HPDE6-E6E7 (cell line): ENCODE measurements around the gene GJA5.

ENCODE experiments used
- DNase-seq: peaks from one replicate; pipeline ENCODE4 v3.0.0; 2011; ENCODE audit warnings: missing footprints; ENCODE audit errors: extremely low spot score

GJA5 gene

GRCh38 chr1:147729315-147729714 is 31.1 kb downstream of the GJA5 start:
- no peak for DNase-seq

DNA sequence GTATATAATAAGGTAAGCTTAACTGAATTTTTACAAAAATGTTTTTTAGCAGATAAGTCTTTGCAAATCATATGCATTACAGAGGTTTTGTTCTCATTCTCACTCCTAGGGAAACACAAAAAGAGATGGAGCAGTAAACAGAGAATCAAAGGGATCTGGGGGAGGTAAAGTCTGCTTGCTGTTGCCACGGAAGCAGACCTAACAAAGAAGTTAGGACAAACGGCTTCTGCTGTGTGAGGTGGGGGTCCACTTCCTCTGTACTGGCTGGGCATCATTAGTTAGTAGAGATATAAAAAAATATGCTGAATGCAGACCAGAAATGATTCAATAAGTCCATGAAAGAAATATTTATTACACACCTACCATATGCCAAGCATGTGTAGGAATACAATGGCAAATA is 34.2 kb downstream of the GJA5 start:
- no peak for DNase-seq

DNA sequence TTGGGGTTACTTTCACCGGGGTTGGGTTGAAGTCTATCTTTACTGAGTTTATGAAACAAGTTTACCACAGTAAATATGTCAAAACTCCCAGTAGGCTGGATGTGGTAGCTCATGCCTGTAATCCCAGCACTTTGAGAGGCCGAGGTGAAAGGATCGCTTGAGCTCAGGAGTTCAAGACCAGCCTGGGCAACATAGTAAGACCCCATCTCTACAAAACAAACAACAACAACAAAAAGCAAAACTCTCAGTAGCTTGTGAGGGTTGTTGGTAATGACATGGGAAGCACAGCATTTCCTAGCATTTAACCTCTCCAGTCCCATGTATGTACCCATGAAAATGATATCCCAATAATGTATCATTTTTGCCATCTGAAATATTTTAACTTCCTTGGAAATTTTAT is 34.7 kb downstream of the GJA5 start:
- DNase-seq = no peak

DNA sequence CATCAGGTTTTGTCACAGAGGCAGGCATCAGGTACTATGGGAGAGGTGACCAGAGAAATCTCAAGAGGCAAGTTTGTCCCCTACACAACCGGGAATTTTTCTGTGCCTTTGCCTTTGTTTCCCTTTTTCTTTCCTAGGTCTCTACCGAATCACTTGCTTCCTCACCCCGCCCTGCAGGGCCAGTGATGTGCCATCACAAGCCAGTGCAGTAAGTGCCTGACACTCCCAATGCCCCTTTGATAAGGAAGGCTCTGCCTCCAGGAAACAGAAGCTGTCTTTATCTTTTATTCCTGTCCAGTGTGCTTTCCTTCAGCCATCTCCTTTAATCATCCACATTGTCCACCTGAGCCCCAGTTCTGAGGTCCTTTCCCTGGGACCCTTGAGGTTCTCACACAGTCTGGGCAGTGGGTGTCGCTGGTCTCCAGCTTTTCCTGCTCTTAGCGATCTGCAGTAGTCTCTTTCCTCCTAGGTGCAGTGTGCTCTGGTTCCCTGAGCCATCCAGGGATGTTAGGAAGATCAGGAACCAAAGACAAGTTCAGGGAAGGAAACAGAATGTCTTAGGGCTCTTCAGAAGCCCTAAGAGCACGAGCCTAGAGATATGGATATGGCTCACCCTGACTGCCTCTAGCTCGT is 36.6 kb downstream of the GJA5 start:
- no peak for DNase-seq

GRCh38 chr1:147722124-147722523 is 38.3 kb downstream of the GJA5 start:
- no peak for DNase-seq

DNA sequence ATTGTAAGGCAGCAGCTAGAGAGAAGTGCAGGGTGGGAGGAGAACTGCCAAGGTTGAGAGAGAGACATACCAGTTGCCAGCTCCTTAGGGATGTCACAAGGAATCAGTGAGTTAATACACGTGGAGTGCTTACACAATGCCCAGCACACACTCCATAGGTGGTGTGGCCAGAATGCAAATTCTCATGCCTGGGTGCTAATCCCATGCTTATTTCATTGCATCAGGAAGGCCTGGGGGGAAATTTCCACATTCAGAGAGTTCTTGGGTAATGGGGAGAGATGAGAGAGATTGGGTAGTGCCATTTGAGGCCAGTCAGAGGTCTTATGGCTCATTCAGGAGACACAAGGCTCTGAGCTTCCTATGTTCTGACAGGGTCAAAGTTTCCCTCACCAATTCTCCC is 38.7 kb downstream of the GJA5 start:
- DNase-seq = peak; percentile 14

GRCh38 chr1:147720557-147720956 is 39.8 kb downstream of the GJA5 start:
- DNase-seq = no peak

GRCh38 chr1:147719711-147720225 is 40.6 kb downstream of the GJA5 start:
- DNase-seq = no peak

DNA sequence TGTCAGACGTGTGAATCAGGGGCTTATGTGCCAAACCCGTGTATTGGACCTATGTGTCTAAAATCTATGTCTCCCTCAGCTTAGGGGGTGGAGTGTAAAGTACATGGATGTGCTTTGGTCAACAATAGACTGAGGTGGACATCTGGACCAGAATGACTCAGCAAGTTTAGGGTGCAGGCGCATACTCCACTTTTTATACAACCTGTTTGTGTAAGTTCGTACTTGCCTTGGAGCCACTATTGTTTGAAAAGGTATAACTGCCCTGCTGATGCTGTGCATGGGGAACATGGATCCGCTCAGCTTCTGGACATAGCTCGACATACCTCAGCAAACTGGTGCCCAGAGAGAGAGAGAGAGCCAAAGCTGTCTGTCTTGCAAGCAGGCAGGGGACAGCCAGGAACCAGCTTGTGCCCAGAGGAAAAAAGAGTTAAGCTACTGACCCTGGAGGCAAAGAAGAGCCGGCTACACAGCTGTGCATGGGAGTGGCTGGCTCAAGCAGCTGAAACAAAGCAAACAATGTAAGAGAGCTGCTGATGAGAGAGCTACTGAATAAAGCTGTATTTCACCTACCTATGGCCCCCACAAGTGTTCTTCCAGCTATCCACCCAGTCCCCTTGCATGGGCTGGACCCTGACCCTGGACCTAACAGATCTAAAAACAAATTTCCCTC is 41.2 kb downstream of the GJA5 start:
- DNase-seq = no peak

DNA sequence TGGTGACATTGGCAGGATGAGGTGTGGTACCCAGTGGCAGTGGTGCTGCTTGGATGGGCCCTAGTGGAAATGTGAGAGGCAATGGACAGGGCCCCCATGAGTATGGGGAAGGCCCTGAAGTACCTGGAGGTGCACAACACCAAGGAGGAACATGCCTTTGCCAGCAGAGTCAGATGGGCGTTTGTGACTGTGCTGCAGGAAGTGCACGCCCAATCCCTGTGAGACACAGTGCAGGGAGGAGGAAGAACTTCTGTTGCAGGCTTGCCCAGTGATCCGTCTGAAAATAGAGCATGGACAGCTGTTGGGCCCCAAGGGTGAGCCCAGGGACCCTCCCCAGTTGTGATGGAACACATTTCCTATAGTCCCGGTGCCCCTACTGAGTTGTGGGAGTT is 42.7 kb downstream of the GJA5 start:
- no peak for DNase-seq

GRCh38 chr1:147717051-147717705 is 43.2 kb downstream of the GJA5 start:
- peak; percentile 89 for DNase-seq

- no peak for DNase-seq
These were observed 47.8 kb downstream of the GJA5 start for GRCh38 chr1:147712605-147713004.
